ENCODE measurements around the gene LHX4. TPM values are rescaled to one million over a fixed set of nuclear protein-coding genes. Genes with fewer than 3 reads are reported as not detected.

Gene LHX4
- total RNA-seq, 1 donor from 2014 or later: not detected

GRCh38 chr1:180248176-180248575, 18.1 kb downstream of the LHX4 start:
- no peak for TF ChIP-seq CTCF (conservative IDR thresholded peaks at IDR 0.05; ENCODE audit: low read depth, low read length)
- no peak overlapping the region for H3K4me3 ChIP-seq (ENCODE audit: low read depth, low read length)
- no peak for DNase-seq (ENCODE audit: low read depth)

GRCh38 chr1:180248731-180249681, 18.9 kb downstream of the LHX4 start:
- no peak overlapping the region for H3K4me3 ChIP-seq (ENCODE audit: low read depth, low read length)
- no peak for DNase-seq (ENCODE audit: low read depth)
- peak; percentile 38 for TF ChIP-seq CTCF (conservative IDR thresholded peaks at IDR 0.05; ENCODE audit: low read depth, low read length)

GRCh38 chr1:180249725-180250498, 19.8 kb downstream of the LHX4 start:
- no peak for DNase-seq (ENCODE audit: low read depth)
- no peak for TF ChIP-seq CTCF (conservative IDR thresholded peaks at IDR 0.05; ENCODE audit: low read depth, low read length)
- no peak overlapping the region for H3K4me3 ChIP-seq (ENCODE audit: low read depth, low read length)

- TF ChIP-seq CTCF (conservative IDR thresholded peaks at IDR 0.05; ENCODE audit: low read depth, low read length): no peak
- no peak for DNase-seq (ENCODE audit: low read depth)
These were observed 20.4 kb downstream of the LHX4 start for GRCh38 chr1:180250499-180250770.

GRCh38 chr1:180250883-180251509, 20.9 kb downstream of the LHX4 start:
- no peak overlapping the region for H3K4me3 ChIP-seq (ENCODE audit: low read depth, low read length)
- no peak for DNase-seq (ENCODE audit: low read depth)
- TF ChIP-seq CTCF (conservative IDR thresholded peaks at IDR 0.05; ENCODE audit: low read depth, low read length): no peak

More at GRCh38 chr1:180250499-180250770, 20.4 kb downstream of the LHX4 start:
- no peak overlapping the region for H3K4me3 ChIP-seq (ENCODE audit: low read depth, low read length)

- TF ChIP-seq CTCF (conservative IDR thresholded peaks at IDR 0.05; ENCODE audit: low read depth, low read length): no peak
- no peak for DNase-seq (ENCODE audit: low read depth)
- H3K4me3 ChIP-seq (ENCODE audit: low read depth, low read length): no peak overlapping the region
These were observed 21.7 kb downstream of the LHX4 start for GRCh38 chr1:180251526-180252305.
